GM04503 (cell line): ENCODE results near the gene KRT15.

Experiments
- DNase-seq: peaks from one replicate; pipeline ENCODE4 v3.0.0-alpha.2; 2012; ENCODE audit warnings: low read depth

Gene KRT15

DNA sequence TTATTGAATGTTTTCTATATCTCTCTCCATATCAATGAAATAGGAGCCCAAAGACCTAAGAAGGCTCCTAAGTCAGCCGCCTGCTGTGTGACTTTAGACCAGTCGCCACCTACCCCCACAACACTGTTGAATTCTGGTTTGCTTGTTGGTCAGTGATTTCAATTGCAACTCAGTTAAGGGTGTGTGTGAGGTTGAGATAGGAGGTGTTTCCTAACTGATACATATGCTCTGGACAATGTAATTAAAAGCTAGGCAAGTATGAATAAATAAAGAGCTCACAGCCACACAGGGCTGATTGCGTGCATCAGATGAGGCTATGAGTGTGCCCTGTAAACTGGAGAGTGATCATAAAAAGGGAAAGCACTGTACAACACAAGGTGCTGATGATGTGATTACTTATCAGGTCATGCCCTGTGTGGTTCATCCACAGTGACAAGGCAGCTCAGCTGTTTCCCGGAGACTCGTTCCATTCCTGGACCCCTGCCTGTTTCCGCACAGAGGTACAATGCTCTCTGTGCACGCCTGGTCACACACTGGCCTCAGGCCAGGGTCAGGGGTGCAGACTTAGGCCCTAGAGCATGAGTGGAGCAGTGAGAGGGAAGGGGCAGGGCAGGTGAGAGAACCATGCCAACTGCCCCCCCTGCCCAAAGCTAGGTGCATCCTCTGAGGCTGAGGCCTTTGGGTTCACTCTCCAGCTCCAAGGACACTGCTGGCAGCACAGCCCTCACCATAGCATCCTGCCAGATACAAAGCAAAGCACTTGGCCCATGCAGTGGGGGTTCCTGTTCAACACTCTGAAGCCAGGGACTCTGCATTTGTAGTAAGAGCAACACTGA is 34.5 kb downstream of the KRT15 start:
- no peak for DNase-seq

DNA sequence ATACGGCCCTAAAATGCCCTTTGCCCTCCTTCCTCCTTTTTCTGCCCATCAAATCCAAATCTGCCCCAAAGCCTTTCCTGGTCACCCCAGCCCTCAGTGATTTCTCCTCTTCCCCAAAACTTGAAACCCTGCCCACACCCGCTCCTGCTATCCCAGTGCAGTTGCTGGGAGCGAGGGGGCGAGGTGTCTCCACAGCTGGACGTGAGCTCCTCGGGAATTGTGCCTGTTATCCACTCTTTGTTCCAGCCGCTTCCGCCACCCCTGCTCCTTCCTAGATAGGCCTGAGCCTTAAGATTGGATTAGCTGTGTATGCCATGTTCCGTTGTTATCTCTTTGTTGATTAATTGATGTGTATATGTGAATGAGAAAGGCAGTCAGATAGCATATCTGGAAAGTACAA is 35.2 kb downstream of the KRT15 start:
- no peak for DNase-seq

DNA sequence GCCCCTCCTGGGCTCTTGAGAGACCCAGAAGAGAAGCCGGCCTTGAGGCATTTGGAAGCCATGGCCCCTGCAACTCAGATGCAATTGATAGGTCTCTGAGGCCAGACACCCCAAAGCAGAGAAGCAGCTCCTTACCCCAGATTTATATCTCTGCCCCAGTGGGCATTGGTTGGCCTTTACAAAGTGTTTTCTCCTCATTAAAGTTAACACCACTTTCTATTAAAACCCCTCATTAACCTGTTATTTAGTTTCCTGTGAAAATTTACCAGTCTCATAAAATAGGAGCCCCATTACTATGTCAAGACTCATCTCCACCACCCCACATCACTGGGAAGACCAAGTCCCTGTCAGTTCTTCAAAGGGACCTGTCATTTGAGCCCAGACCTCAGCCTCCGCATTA is 37.7 kb downstream of the KRT15 start, which contains the start of gene KRT35:
TSS of gene KRT35 (minus strand) at position 116 of the 400 bp plus-strand sequence. CDS start at position 62, 54 bp downstream.
- DNase-seq, result no peak

DNA sequence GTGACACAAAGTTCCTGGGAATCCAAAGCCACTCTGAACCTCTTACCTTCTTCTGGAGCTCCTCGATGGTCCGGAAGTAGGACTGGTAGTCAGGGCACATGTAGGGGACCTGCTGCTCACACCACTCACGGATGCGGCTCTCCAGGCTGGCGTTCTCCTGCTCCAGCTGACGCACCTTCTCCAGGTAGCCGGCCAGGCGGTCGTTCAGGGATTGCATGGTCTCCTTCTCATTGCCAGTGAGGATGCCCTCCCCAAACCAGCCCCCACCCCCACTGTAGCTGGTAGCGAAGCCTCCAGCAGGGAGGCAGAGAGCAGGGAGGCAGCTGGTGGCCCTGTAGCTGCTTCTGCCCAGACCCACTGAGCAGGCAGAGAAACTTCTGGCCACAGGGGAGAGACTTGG is 38.1 kb downstream of the KRT15 start:
- DNase-seq, result no peak

GRCh38 chr17:41480136-41480535 is 38.6 kb downstream of the KRT15 start:
- DNase-seq, result no peak

GRCh38 chr17:41478237-41478636 is 40.5 kb downstream of the KRT15 start:
- DNase-seq, result no peak

- no peak for DNase-seq
Measured at GRCh38 chr17:41476866-41477815, 41.5 kb downstream of the KRT15 start.

DNA sequence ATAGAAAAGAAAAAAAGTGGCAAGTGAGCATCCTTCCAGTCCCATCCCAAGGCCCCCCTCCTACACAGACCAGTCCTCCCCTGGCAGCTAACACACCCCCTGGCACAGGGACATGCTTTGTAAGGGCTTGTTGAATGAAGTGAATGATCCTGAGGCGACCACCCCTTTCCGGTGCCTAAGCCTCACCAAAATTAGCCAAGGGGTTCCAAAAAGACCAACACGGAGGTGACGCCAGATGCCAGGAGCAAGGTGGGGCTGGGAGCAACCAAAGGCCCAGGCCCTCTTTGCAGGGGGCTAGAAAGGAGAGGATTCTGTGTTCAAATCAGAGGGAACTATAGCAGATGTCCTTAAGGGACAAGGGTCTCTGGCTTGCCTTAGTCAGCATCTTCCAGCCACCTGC is 43.3 kb downstream of the KRT15 start:
- no peak for DNase-seq

DNA sequence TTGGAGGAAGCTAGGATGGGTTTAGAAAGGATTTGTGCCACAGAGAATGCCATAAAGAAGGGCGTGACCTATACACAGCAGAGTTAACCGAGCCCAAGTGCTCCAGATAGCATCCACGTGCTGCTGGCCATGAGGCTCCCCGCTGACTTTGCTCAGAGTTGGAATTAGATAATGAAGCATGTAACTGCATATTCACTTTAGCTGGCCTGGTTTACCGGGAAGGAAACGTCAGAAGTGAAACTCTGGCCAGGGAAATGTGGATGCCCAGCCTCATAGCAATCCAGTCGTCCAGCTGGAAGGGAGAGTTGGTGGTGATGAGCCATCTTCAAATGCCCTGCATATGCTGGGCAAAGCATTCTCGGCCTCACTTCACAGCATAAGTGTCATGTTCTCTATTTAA is 43.8 kb downstream of the KRT15 start:
- no peak for DNase-seq

GRCh38 chr17:41468346-41468745 is 50.3 kb downstream of the KRT15 start:
- no peak for DNase-seq

DNA sequence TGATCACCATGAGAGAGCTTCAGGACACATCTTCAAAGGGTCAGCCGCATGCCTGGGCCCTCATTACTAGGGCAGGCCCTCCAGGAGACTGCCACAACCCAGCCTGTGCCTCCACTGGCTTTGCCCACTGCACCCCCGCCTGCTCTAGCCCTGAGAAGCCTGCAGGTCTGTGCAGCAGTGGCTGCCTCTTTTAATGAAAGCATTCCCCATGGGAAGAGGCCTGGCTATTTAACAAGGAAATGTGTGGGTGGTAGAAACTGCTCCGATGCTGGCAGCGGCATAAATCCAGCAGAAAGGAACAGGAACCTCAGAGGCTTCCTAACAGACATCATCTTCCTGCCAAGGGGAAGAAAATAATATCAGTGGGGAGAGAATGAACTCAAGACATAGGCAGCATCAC is 51.1 kb downstream of the KRT15 start:
- no peak for DNase-seq

DNA sequence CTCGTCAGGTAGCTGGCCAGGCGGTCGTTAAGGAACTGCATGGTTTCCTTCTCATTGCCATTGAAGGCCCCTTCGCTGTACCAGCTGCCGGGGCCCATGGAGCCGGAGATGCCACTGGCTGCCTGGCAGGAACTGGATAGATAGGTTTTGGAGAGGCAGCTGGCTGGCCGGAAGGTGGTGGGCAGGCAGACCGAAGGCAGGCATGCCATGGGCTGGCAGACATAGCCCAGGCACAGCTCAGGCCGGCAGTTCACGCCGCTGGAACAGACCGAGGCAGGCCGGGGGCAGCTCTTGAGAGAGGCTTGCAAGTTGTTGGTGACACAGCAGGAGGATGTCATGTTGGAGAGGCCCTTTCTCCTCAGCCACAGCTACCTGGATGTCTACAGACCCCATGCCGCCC is 51.7 kb downstream of the KRT15 start, which contains the start of gene KRT32:
TSS of gene KRT32 (minus strand) at position 399 of the 400 bp plus-strand sequence. CDS start at position 338, 61 bp downstream.
- DNase-seq, result no peak

DNA sequence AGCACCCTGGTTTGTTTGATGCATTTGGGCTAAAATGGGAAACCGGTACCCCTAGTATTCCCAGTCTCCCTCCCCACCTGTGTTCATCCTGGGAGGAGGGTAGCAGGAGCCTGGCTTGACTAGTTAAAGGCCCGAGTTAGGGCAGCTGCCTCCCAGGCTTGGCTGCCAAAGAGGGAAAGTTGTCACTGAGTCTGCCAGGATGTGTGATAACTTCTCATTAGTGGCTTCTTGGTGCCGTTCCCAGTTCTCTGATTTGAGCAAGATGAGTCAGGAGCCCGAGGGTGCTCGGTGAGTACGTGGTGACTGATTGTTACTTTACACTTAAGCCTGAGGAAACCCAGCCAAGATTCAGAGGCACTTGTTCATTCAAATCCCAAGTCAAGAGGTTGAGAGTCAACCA is 54.0 kb downstream of the KRT15 start:
- peak; percentile 86 for DNase-seq

- no peak for DNase-seq
Measured at GRCh38 chr17:41464173-41464572, 54.5 kb downstream of the KRT15 start.

DNA sequence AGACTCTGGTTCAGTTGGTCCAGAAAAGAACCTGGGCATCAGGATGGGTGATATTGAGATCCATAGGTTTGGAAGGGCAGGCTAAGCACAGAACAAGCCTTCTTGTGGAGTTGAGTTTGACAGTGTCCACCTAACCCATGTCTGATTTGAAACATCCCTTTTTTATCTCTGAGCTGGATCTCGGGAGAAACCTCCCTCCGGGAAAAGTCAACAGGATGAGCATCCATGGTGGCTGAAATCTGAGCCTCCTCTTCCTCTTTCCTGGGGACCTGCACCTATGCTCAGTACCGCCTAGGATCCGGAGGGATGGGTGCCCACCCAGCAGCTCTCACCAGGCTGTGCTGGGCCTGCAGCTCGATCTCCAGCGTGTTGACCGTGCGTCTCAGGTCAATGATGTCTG is 54.9 kb downstream of the KRT15 start:
- no peak for DNase-seq
